GM12874 (cell line): Measurements from ENCODE around the gene DTWD2.

ENCODE experiments used
- CTCF ChIP-seq: IDR thresholded peaks from 2 replicates; pipeline ENCODE4 v1.5.1; 2011; ENCODE audit warnings: low read depth, mild to moderate bottlenecking, control low read depth, low read length, moderate library complexity; ENCODE audit not compliant: insufficient read depth

Gene DTWD2

GRCh38 chr5:118894709-118895108, 93.6 kb downstream of the DTWD2 start:
- TF ChIP-seq CTCF = no peak

GRCh38 chr5:118891252-118891651, 97.1 kb downstream of the DTWD2 start:
- TF ChIP-seq CTCF = no peak

GRCh38 chr5:118889165-118889564, 99.2 kb downstream of the DTWD2 start:
- no peak for TF ChIP-seq CTCF

GRCh38 chr5:118888556-118888955, 99.8 kb downstream of the DTWD2 start:
- TF ChIP-seq CTCF = no peak

- TF ChIP-seq CTCF = no peak
Measured at GRCh38 chr5:118883362-118883761, 105.0 kb downstream of the DTWD2 start.

- no peak for TF ChIP-seq CTCF
Measured at GRCh38 chr5:118882666-118883065, 105.7 kb downstream of the DTWD2 start.

GRCh38 chr5:118875131-118875530, 113.2 kb downstream of the DTWD2 start:
- TF ChIP-seq CTCF = no peak

GRCh38 chr5:118873417-118873816, 114.9 kb downstream of the DTWD2 start:
- no peak for TF ChIP-seq CTCF
